Left lobe of liver (tissue), 2 donors: Measurements from ENCODE around the gene KCNH5. TPM values are rescaled to one million over a fixed set of nuclear protein-coding genes. Genes with fewer than 3 reads are reported as not detected.
"Not testable (repeated sequence)": the region's sequence is repeated elsewhere in the genome, so short reads cannot be mapped to it uniquely, and the experiment has no call there.

Source experiments
- ATAC-seq: fragments of 200-7000 bp; cut with Tn5 transposase; one replicate; pipeline ENCODE4 v1.9.1; 2020; ENCODE audit warnings: mild to moderate bottlenecking, moderate library complexity
- DNase-seq: peaks from one replicate; pipeline ENCODE4 v3.0.0-alpha.2; 2020; ENCODE audit warnings: low spot score
- total RNA-seq: library from RNA; stranded (reverse); gene quantifications from one replicate; pipeline ENCODE4 v1.2.1, GENCODE V29; 2021
- donor health status: DM: no; HTN: no; CAD: no; lungs with moderate emphysema.
- donor health status: DM: no; HTN: yes; CAD: no.

Gene KCNH5
- total RNA-seq, 1 donor from 2014 or later = not detected

DNA sequence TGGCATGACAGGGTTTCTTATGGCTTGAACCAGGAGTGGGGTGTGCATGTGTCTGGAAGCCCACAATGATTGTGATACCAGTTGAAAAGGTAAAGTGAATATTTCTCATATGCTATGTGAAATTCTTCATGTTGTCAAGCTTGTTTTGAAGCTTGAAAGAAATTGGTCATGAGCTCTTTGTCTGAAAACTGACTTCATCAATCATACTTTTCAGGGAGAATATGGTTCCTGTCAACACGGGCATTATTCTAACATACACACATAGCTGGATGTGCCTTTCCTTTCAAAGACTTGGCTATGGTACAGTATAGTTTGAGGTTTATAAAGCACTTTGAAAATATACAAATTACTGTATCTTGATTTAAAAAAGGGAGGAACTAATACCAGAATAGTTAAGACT, 158.8 kb downstream of the KCNH5 start:
- no peak for DNase-seq
- ATAC-seq = no peak

DNA sequence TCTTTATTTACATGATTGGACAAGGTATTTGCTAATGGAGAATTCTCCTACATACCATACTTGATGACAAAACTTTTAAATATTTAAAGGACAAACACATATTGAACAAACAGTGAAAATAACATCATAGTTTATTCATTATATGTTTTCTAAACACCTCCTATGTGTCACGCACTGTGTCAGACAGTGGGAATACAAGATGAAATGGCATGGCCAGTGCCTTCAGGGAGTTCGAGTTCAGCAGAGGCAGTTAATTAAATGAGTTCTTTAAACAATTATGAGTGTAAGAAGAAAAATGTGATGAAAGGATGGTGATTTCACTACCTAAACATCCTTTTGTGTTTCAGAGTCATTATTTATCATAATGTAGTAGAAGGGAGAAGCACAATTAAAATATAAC, 159.8 kb downstream of the KCNH5 start:
- DNase-seq (no peak), ATAC-seq (no peak)

DNA sequence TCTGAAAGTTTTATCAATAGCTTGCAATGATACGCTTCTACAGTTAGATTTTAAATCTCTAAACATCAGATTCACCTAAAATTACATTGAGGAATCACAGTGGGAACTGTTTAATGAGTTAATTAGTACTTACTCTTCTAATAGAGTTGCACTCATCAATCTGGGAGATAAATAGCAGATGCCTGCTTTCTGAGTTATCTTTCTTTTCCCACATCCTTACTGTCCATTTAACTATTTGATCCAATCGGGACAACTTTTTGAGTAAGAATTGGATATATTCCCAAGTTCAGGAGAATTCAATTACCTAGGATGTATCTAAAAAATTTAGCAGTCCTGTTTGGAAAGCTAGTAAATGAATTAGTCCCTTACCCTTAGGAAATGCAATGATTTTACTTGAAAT, 162.3 kb downstream of the KCNH5 start:
- no peak for ATAC-seq
- no peak for DNase-seq

DNA sequence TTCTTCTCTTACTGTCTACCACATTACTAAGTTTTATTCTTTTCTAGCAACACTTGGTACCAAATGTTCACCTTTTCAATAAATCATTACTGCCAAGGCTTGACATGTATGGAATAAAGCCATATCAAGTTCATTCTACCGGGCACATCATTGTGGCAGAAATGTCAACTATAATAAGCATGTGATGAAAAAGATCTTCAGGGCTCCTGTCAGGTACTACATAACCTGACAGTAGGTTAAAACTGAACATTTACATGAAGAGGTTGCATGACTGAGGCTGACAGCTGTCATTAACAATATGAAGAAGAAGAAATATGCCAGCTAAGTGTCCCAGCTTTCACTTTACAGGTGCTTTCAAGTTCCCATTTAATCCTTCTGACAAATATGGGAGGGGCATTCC, 178.9 kb downstream of the KCNH5 start:
- ATAC-seq (no peak), DNase-seq (no peak)

DNA sequence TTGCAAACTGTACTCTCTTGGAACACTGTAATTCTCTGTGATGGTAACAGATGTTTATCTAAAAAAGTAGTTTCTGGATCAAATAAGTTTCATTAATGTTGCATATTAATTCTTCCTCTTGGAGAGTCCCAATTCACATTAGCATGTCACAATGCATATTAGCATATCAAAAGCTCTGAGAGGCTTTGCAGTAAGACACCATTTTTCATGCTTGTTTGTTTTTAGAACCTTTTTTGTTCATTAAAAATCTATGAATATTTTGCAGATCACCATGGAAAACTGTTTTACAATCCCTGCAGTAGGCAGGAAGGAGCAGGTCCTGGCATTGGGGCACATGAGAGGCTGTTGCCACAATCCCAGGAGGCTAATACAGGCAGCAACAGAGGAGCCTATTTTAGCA, 180.7 kb downstream of the KCNH5 start:
- ATAC-seq = no peak
- DNase-seq = no peak

DNA sequence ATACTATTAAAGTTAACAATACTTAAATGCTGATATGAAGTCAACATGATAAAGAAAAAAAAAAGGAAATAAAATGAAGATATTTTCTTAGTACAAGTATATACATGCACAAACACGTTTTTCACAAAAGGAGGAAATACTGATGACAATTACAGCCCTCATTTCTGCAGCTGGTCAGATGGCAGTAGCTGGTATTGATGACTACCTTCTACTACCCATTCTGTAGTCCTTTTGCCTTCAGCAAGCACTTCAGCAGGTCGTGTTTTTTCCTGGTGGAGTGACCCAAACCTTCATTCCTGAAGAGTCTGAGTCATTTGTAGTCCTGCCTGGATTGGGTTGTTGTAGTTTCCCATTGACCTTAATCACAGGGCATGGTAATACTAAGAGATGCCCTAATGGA, 187.2 kb downstream of the KCNH5 start:
- not testable (repeated sequence) for DNase-seq, ATAC-seq

DNA sequence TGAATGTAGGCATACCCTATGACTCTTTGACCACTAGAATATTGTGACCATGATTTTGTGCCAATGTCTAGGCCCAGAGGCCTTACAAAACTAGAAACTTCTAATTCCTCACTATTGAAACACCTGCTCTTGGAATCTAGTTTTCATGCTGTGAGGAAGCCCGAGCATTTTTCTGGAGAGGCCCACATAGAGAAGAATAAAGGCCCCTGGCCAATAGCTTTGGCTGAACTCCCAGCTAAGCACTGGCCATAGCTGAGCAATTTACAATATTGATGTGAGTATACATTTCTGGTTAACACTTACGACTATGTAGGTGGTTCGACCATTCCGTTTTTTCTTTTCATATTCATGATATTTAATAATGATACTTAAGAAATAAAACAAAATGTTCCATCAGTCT, 190.3 kb downstream of the KCNH5 start:
- ATAC-seq (no peak), DNase-seq (no peak)

DNA sequence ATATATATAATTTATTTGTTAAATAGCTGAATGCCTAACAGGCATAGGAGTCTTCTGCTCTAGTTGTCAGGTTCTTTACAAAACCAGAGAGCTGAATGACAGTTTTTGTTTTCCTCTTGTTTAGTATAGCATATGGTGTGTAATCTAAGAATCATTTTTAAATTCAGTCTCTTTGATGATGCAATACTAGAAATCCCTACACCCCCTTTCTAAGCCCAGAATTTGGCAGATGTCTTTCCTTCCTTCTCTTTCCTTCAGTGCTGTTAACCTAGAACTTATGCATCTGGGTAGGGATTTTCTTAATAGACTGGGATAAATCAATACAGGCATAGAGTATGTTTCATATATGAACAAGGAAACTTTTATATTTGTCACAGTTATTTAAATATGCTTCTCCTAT, 198.1 kb downstream of the KCNH5 start:
- ATAC-seq (no peak), DNase-seq (no peak)

DNA sequence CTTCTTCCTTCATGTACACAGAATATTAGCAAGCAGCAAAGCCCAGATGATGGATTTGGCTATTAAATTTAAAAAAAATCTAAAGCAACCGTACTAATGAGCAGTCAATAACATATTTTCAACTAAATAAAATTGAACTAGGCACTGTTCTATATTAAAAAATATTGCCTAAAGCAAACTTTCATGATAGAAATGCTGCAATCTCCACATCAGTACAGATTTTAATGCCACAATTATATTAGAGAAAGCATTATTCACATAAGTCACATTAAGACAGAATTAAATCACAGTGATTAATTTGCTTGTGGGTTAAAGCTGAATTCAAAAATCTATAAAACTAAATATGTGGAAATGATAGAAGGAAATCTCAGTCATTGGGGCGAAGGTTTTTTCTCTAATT, 200.7 kb downstream of the KCNH5 start:
- ATAC-seq = no peak

DNA sequence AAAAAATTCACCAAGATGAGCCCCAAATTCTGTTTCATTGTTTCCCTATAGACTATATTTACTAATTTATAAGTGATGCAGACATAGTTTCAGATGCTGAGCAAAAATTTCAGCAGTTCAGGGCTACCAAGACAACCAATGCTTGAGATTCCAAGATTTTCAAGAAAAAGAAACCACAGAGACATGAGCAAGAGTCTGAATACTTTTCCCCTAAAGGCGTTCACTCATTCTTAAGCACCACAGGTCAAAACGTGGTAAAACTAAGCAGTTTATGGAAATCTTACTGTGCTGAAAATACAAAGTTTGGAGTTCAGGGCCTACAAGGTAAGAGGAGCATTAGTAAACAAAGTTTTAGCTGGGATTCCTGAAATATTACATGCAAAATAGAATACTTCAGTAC, 221.2 kb downstream of the KCNH5 start:
- no peak for DNase-seq
- no peak for ATAC-seq

More for the DNA sequence above, 200.7 kb downstream of the KCNH5 start:
- DNase-seq = no peak

DNA sequence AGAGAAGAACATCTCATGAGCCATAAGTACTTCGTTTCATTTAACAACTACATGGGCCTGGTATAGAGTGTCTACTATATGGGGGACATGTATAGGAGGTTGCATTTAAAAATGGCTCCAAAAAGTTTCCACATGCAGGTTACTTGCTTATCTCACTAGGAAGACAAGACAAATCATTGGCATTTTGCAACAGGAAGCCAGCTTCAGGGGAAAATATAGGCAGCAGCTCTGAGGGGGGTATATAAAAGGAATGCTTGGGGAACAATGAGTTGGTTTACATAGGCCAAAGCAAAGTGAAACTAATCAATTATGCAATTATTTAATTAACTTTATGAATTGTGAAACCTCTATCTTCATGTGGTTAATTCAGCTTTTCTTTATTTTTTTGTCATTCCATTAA, 225.3 kb downstream of the KCNH5 start:
- ATAC-seq = no peak

DNA sequence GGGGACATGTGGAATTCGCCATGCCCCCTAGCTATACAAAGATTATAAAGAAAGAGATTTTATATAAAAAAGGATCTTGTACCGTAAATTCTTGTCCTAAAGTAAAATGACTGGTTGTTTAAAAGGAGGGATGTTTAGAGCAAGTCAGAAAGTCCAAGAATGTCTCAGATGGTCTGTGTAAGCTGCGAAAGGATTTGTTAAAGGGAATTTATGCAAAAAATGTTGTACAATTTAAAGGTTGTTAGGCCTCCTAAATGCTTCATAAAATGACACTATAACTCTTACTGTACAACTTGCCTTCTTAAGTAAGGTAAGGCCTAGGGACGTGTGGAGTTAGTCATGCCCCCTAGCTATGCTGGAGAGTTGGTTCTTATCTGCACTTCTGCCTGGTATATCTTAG, 237.6 kb downstream of the KCNH5 start:
- no peak for ATAC-seq
- DNase-seq = no peak

More for the DNA sequence above, 225.3 kb downstream of the KCNH5 start:
- no peak for DNase-seq

DNA sequence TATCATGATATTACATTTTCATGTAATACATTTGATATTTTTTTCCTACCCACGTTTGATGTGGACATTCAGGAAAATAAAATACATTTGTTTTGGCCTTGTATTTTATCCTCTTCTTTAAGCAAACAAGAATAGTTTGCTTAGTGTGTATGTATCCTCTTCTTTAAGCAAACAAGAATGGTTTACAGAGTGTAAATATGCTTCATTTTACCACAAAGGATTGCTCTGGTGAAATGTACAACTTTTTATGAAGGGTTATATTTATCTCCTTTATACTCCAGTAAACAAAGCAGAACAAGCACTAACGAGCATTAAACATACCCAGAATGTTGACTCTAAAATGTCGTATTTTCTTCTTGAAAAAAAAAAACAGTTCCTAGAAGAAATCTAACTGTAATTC, 244.7 kb downstream of the KCNH5 start:
- ATAC-seq (no peak), DNase-seq (no peak)

DNA sequence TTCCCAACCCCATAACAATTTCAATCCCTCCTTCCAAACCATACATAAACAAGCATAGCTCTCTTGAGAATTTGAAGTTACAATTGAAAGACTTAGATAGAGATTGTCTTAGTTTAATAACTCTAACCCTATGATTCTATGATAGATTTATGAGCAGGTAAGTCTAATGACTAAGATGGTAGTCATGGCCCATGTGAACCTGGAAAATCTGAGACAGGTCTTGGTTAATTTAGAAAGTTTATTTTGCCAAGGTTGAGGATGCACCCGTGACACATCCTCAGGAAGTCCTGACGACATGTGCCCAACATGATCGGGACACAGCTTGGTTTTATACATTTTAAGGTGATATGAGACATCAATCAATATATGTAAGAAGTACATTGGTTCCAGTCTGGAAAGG, 248.8 kb downstream of the KCNH5 start:
- ATAC-seq (no peak), DNase-seq (no peak)

DNA sequence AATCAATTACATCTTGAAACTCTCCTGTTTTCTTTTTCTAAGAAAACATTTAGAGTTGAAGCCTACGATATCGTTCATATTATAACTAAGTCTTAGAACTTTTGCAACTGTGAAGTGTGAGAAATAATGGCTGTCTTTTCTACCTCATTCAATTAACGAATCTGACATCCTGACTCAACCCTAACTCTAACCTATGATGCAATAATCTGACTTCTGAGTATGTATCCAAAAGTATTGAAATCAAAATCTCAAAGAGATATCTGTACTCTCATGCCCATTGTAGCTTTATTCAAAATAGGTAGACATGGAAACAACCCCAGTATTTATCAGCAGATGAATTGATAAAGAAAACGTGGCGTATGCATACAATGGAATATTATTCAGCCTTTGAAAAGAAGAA, 252.7 kb downstream of the KCNH5 start:
- no peak for ATAC-seq
- no peak for DNase-seq

DNA sequence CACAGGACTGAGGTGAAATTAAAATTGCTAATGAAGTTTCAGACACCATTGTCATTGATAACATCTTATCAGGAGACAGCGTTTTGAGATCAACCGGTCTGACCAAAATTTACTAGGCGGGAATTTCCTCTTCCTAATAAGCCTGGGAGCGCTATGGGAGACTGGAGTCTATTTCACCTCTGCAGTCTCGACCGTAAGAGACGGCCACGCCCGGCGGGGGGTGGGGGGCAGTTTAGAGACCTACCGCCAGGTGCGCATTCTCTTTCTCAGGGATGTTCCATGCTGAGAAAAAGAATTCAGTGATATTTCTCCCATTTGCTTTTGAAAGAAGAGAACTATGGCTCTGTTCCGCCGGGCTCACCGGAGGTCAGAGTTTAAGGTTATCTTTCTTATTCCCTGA, 263.9 kb downstream of the KCNH5 start:
- not testable (repeated sequence) for ATAC-seq, DNase-seq

DNA sequence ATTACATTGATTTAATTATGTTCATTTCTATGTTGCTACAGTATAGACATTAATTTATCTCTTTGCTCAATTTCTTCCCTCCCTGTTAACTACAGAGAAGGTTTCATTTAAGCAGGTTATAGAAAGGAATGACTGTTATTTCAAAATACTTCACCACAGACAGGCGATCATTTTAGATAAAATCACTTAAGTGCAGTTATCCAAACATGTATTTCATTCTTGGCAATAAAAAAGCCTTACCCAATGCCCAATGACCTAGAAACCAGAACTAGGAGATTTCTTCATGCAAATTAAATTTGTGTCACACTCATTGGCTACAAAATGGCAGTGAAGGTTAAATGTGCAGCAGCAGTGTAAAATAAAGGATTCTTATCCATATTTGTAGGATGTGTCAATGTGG, 266.4 kb downstream of the KCNH5 start:
- ATAC-seq = no peak
- no peak for DNase-seq

DNA sequence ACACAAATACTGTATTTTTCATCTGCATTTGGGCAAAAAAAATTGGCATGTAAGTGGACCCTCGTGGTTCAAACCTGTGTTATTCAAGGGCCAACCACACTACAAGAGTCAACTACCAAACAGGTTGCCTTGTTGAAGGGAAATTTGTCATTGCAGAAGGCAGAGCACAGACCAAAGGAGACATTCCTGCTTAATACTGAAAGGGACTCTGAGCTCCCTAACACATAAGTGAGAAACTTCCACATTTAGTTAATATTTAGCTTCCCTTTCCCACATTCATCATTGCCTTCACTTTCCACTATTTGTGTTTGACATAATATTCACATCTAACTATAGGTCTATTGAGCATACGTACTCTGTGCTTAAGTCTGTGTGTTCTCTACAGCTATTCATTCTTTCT, 266.9 kb downstream of the KCNH5 start:
- no peak for ATAC-seq

DNA sequence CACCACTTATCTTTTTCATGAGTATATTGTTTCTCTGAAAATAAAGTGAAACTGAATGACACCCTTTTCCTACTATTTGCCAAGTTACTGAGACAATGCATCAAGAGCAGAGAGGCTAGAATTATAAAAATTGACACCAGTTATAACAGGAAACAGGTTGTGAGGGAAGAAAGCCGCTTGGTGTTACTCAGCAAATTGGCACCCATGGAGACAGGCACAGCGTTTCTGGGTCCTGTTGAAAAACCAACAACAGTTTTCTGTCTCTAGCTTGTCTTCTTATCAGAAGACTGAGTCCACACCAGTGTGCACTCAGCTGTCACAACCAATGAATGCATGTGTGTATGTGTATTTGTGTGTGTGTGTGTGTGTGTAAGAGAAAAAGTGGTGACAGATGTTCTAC, 267.7 kb downstream of the KCNH5 start:
- ATAC-seq = no peak
- DNase-seq = no peak

More for the DNA sequence above, 266.9 kb downstream of the KCNH5 start:
- DNase-seq = no peak

DNA sequence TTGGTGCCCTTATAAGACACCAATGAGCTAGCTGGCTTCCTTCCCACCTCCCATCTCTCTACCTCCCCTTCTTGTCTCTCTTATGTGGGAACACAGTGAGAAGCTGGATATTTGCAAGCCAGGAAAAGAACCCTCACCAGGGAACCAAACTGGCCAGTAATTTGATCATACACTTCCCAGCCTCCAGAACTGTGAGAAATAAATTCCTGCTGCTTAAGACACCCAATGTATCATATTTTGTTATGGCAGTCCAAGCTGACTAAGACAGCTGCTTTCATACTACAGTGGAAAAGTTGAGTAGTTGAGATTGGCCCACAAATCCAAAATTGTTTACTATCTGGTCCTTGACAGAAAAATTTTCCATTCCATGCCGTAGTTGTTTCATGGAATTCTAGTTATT, 269.0 kb downstream of the KCNH5 start:
- ATAC-seq (no peak), DNase-seq (no peak)

DNA sequence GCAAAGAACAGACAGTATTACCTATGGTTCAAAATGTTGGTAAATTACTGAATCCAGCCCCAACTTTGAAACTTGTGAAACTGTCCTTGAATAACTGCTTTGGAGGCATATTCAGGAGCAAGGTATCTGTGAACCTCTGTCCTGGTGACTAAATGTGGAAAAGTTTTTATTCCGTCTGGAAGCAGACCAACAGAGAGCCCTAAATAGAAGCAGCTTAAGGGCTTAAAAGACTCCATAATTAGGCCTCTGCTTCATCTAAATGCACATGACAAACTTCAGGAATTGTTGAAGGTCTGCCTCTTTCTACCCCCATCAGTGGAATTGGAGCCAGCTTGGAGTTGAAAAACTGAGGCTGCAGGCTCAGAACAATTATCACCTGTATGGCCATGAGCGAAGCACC, 276.5 kb downstream of the KCNH5 start:
- ATAC-seq (no peak), DNase-seq (no peak)

DNA sequence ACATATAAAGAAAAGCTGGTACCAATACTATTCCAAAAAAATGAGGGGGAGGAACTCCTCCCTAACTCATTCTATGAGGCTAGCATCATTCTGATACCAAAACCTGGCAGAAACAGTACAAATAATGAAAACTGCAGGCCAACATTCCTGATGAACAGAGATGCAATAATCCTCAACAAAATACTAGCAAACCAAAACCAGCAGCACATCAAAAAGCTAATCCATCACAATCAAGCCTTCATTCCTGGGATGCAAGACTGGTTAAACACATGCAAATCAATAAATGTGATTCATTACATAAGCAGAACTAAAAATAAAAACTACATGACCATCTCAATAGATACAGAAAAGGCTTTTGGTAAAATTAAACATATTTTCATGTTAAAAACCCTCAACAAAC, 281.3 kb downstream of the KCNH5 start:
- DNase-seq = no peak
- no peak for ATAC-seq

DNA sequence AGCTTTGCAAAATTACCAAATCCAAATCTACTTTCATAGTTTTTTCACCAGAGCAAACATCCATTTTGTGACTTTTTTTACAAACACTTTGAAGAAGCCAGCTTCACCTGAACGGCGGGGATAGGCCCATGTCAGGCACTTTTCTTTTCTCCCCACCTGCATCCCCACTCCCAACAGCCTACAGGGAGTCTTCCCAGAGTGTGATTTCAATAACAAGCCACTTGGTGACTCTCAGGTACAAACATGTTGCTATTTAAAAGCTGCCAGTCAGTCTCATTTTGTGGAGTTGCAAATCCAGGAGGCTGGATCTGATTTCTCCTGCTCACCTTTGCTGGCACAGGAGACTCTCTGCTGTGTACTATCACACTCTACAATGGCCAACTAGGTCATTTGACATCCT, 285.5 kb downstream of the KCNH5 start:
- DNase-seq = no peak
- no peak for ATAC-seq

DNA sequence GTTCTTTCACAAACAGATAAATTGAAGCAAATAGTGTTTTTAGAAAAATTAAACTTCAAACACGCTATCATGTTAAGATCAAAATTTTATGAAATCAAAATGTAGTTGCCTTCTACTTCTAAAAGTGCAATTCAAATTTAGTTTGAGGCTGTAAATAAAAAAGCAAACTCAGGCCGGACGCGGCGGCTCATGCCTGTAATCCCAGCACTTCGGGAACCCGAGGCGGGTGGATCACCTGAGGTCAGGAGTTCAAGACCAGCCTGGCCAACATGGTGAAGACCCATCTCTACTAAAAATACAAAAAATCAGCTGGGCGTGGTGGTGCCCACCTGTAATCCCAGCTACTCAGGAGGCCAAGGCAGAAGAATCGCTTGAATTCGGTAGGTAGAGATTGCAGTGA, 298.4 kb downstream of the KCNH5 start:
- not testable (repeated sequence) for ATAC-seq, DNase-seq
